Uterus (tissue), 4 donors: ENCODE data around the gene SHC1. TPM values are rescaled to one million over a fixed set of nuclear protein-coding genes. Genes with fewer than 3 reads are reported as not detected.

Experiments
- DNase-seq, 2 donors: peaks; one replicate each; pipeline ENCODE4 v3.0.0-alpha.2; 2019 to 2020
- H3K27ac ChIP-seq, 2 donors: fragments of 200-600 bp; sonication (generic); 1 replicate in 1 of 2; 2 replicates in 1 of 2; pipeline ENCODE4 v1.5.1; 2016 to 2018
- H3K27me3 ChIP-seq, 2 donors: fragments of 200-600 bp; sonication (generic); one replicate each; pipeline ENCODE4 v1.5.1; 2018 to 2019; ENCODE audit warnings: control low read depth in 1 of 2
- H3K36me3 ChIP-seq, 2 donors: fragments of 200-600 bp; sonication (generic); one replicate each; pipeline ENCODE4 v1.5.1; 2019; ENCODE audit warnings: control low read depth in 1 of 2
- H3K4me1 ChIP-seq, 2 donors: fragments of 200-600 bp; sonication (generic); one replicate each; pipeline ENCODE4 v1.5.1; 2018 to 2019; ENCODE audit warnings: control low read depth in 1 of 2
- H3K4me3 ChIP-seq, 2 donors: fragments of 200-600 bp; sonication (generic); 1 replicate in 1 of 2; 2 replicates in 1 of 2; pipeline ENCODE4 v1.5.1; 2018 to 2019; ENCODE audit warnings: mild to moderate bottlenecking in 1 of 2
- H3K9me3 ChIP-seq, 2 donors: fragments of 200-600 bp; sonication (generic); one replicate each; pipeline ENCODE4 v1.5.1; 2019; ENCODE audit warnings: control low read depth in 1 of 2
- CTCF ChIP-seq, 4 experiments: fragments of 200-600 bp in 2 of 4; fragments of 450-650 bp in 2 of 4; sonication (generic) in 2 of 4; IDR thresholded peaks; one replicate each; pipeline ENCODE4 v1.5.1; 2016 to 2019; ENCODE audit warnings: antibody characterized with exemption in 4 of 4, mild to moderate bottlenecking in 2 of 4, moderate library complexity in 1 of 4
- POLR2A ChIP-seq, 2 donors: fragments of 450-650 bp; IDR thresholded peaks; one replicate each; pipeline ENCODE4 v1.6.1; 2016; ENCODE audit warnings: antibody characterized with exemption in 2 of 2, mild to moderate bottlenecking in 1 of 2, moderate library complexity in 1 of 2
- intact Hi-C: fragments of 100-400 bp; cut with DNase I; formaldehyde crosslinking; loops from one replicate; pipeline ENCODE4 v1.15.1; 2023; ENCODE audit warnings: low total_unique reads
- total RNA-seq, 4 donors: library from RNA; depleted of rRNA in 3 of 4; stranded (reverse); fragments of >200 nt in 3 of 4; gene quantifications; one replicate each; pipeline versions ENCODE4 v1.1.0 to v1.2.4, GENCODE V29; 2014 to 2023
- donor health status: DM: yes; HTN: yes; CAD: no.

Gene SHC1
- total RNA-seq, 4 donors from 2014 or later: 93.5 to 149 (median 101) TPM

GRCh38 chr1:155008015-155008941, 37.7 kb upstream of the SHC1 start:
- Histone ChIP-seq H3K9me3 (no peaks in the 10 kb centered on the region), H3K4me3 (no peak overlapping the region), H3K36me3 (no peaks in the 10 kb centered on the region), H3K4me1 (peaks cover 0 to 21% of the 10 kb centered on the region in 2 donors), H3K27me3 (no peaks in the 10 kb centered on the region), H3K27ac (peak overlapping the region in 1 of 2 donors; percentile 41)
- TF ChIP-seq CTCF (IDR thresholded peaks at IDR 0.05) (no peak), POLR2A (IDR thresholded peaks at IDR 0.05) (no peak)
- DNase-seq: no peak
- intact Hi-C loops: no loop called here

GRCh38 chr1:155007251-155007828, 36.8 kb upstream of the SHC1 start:
- no peak overlapping the region for H3K4me3 ChIP-seq
- DNase-seq: no peak
- H3K4me1 ChIP-seq: peaks cover 0 to 19% of the 10 kb centered on the region in 2 donors
- H3K36me3 ChIP-seq: no peaks in the 10 kb centered on the region
- peak overlapping the region in 1 of 2 donors; percentile 21 for H3K27ac ChIP-seq
- no peaks in the 10 kb centered on the region for H3K9me3 ChIP-seq
- intact Hi-C loops: no loop called here
- no peak for TF ChIP-seq POLR2A (IDR thresholded peaks at IDR 0.05)
- no peak for TF ChIP-seq CTCF (IDR thresholded peaks at IDR 0.05)
- H3K27me3 ChIP-seq: no peaks in the 10 kb centered on the region

- H3K4me3 ChIP-seq: no peak overlapping the region
- H3K9me3 ChIP-seq: no peaks in the 10 kb centered on the region
- H3K27ac ChIP-seq: peak overlapping the region; percentile 93 to 99
- TF ChIP-seq CTCF (IDR thresholded peaks at IDR 0.05): no peak
- H3K27me3 ChIP-seq: no peaks in the 10 kb centered on the region
- no peak for DNase-seq
- H3K4me1 ChIP-seq: peaks cover 0 to 12% of the 10 kb centered on the region in 2 donors
- intact Hi-C loops: no loop called here
- H3K36me3 ChIP-seq: no peaks in the 10 kb centered on the region
These were observed 36.1 kb upstream of the SHC1 start for GRCh38 chr1:155006601-155007101.

GRCh38 chr1:155005076-155006011, 34.8 kb upstream of the SHC1 start:
- H3K9me3 ChIP-seq: no peaks in the 10 kb centered on the region
- TF ChIP-seq POLR2A (IDR thresholded peaks at IDR 0.05): no peak
- TF ChIP-seq CTCF (IDR thresholded peaks at IDR 0.05): no peak
- intact Hi-C loops: no loop called here
- H3K36me3 ChIP-seq: no peaks in the 10 kb centered on the region
- no peaks in the 10 kb centered on the region for H3K27me3 ChIP-seq
- peak overlapping the region; percentile 93 to 99 for H3K27ac ChIP-seq
- peak; percentile 45 to 61 for DNase-seq
- peaks cover 0 to 11% of the 10 kb centered on the region in 2 donors for H3K4me1 ChIP-seq
- no peak overlapping the region for H3K4me3 ChIP-seq
